IMR-90 (cell line): ENCODE data around the gene SGO1. TPM values are rescaled to one million over a fixed set of nuclear protein-coding genes. Genes with fewer than 3 reads are reported as not detected.

Source experiments
- ATAC-seq: fragments of 200-7000 bp; cut with Tn5 transposase; 2 replicates; pipeline ENCODE4 v1.9.1; 2020; ENCODE audit warnings: low read depth, mild to moderate bottlenecking, moderate library complexity
- BruUV-seq: library from RNA; stranded (reverse); fragments of 400-500 nt; replicated peaks from 2 replicates; lab custom pipeline; 2021; lab: Mats Ljungman, UMichigan
- CTCF ChIA-PET: fragments of 300-600 bp; formaldehyde crosslinking; extraction: SDS; loops from one replicate; lab custom pipeline; 2021; ENCODE audit warnings: antibody characterized with exemption; lab: Yijun Ruan, JAX
- POLR2A ChIA-PET: fragments of 300-600 bp; sonication (Branson Sonifier 250); formaldehyde crosslinking; loops from one replicate; lab custom pipeline; 2022; ENCODE audit warnings: antibody characterized with exemption; ENCODE audit not compliant: unreplicated experiment; lab: Charles Lee
- DNase-seq: peaks from one replicate; pipeline ENCODE4 v3.0.0; 2013
- H2AFZ ChIP-seq: replicated peaks from 2 replicates; pipeline ENCODE3; 2013; ENCODE audit warnings: low read length, mild to moderate bottlenecking; ENCODE audit not compliant: poor library complexity
- H2AK5ac ChIP-seq: 2 replicates; pipeline ENCODE4 v1.6.1; 2013; ENCODE audit warnings: low read depth, low read length, inconsistent platforms
- H2AK9ac ChIP-seq: replicated peaks from 2 replicates; pipeline ENCODE3; 2013; ENCODE audit warnings: mild to moderate bottlenecking, low read depth, low read length, moderate library complexity; ENCODE audit not compliant: poor library complexity
- H2BK120ac ChIP-seq: 2 replicates; pipeline ENCODE4 v1.6.1; 2013; ENCODE audit warnings: low read depth, low read length, inconsistent platforms
- H2BK15ac ChIP-seq: 3 replicates; pipeline ENCODE4 v1.6.1; 2013; ENCODE audit warnings: low read depth, low read length, inconsistent platforms
- H2BK20ac ChIP-seq: 2 replicates; pipeline ENCODE4 v1.6.1; 2013; ENCODE audit warnings: low read depth, mild to moderate bottlenecking, inconsistent platforms, low read length, moderate library complexity
- H2BK5ac ChIP-seq: 2 replicates; pipeline ENCODE4 v1.6.1; 2013; ENCODE audit warnings: mild to moderate bottlenecking, low read depth, low read length, inconsistent platforms; ENCODE audit not compliant: poor library complexity, severe bottlenecking
- H3K14ac ChIP-seq: replicated peaks from 2 replicates; pipeline ENCODE4 v1.6.1; 2013; ENCODE audit warnings: low read depth, low read length, inconsistent platforms
- H3K18ac ChIP-seq: 2 replicates; pipeline ENCODE4 v1.6.1; 2013; ENCODE audit warnings: low read depth, low read length, control low read depth
- H3K23ac ChIP-seq: 2 replicates; pipeline ENCODE4 v1.6.1; 2013; ENCODE audit warnings: low read depth, low read length, inconsistent platforms
- H3K27ac ChIP-seq: 2 replicates; pipeline ENCODE4 v1.5.1; 2013; ENCODE audit warnings: mild to moderate bottlenecking, control low read depth, low read length; ENCODE audit not compliant: insufficient read depth
- H3K27me3 ChIP-seq: 2 replicates; pipeline ENCODE4 v1.6.1; 2013; ENCODE audit warnings: low read length; ENCODE audit not compliant: control insufficient read depth, insufficient read depth
- H3K36me3 ChIP-seq: 2 replicates; pipeline ENCODE4 v1.6.1; 2013; ENCODE audit warnings: low read length, mixed read lengths; ENCODE audit not compliant: control insufficient read depth, insufficient read depth
- H3K4ac ChIP-seq: 2 replicates; pipeline ENCODE4 v1.6.1; 2013; ENCODE audit warnings: low read depth, low read length, inconsistent platforms
- H3K4me1 ChIP-seq: 2 replicates; pipeline ENCODE4 v1.6.1; 2013; ENCODE audit warnings: low read length, mixed read lengths; ENCODE audit not compliant: control insufficient read depth, insufficient read depth
- H3K4me2 ChIP-seq: 2 replicates; pipeline ENCODE4 v1.6.1; 2013; ENCODE audit warnings: low read depth, mild to moderate bottlenecking, control low read depth, low read length, moderate library complexity
- H3K4me3 ChIP-seq: 2 replicates; pipeline ENCODE4 v1.5.1; 2013; ENCODE audit warnings: low read depth, mild to moderate bottlenecking, control low read depth, low read length, moderate library complexity; ENCODE audit not compliant: insufficient read depth
- H3K56ac ChIP-seq: 2 replicates; pipeline ENCODE4 v1.6.1; 2013; ENCODE audit warnings: low read length, inconsistent platforms; ENCODE audit not compliant: insufficient read depth; ENCODE audit errors: extremely low read depth
- H3K79me1 ChIP-seq, 2 experiments: 2 replicates each; pipeline ENCODE4 v1.6.1; 2013; ENCODE audit warnings: low read length in 2 of 2, inconsistent platforms in 1 of 2, low read depth in 1 of 2
- H3K9ac ChIP-seq: 2 replicates; pipeline ENCODE4 v1.6.1; 2013; ENCODE audit warnings: low read depth, low read length, control low read depth
- H3K9me1 ChIP-seq: 2 replicates; pipeline ENCODE4 v1.6.1; 2013; ENCODE audit warnings: low read length, inconsistent platforms; ENCODE audit not compliant: insufficient read depth
- H3K9me3 ChIP-seq: 2 replicates; pipeline ENCODE4 v1.6.1; 2013; ENCODE audit warnings: low read length; ENCODE audit not compliant: control insufficient read depth, insufficient read depth
- H4K20me1 ChIP-seq: 2 replicates; pipeline ENCODE4 v1.6.1; 2013; ENCODE audit warnings: low read length, inconsistent platforms; ENCODE audit not compliant: insufficient read depth
- H4K5ac ChIP-seq: 2 replicates; pipeline ENCODE4 v1.6.1; 2013; ENCODE audit warnings: mild to moderate bottlenecking, low read depth, low read length, control low read depth
- H4K8ac ChIP-seq, 2 experiments: 2 replicates each; pipeline ENCODE4 v1.6.1; 2013; ENCODE audit warnings: low read depth in 2 of 2, low read length in 2 of 2, control low read depth in 1 of 2, inconsistent platforms in 1 of 2
- H4K91ac ChIP-seq: 2 replicates; pipeline ENCODE4 v1.6.1; 2013; ENCODE audit warnings: low read depth, low read length, inconsistent platforms; ENCODE audit not compliant: insufficient read depth
- NFE2L2 ChIP-seq: fragments of 150-350 bp; IDR thresholded peaks from 2 replicates; pipeline ENCODE4 v1.6.1; 2016; ENCODE audit warnings: low read depth, mild to moderate bottlenecking, low read length
- RCOR1 ChIP-seq: IDR thresholded peaks from 2 replicates; pipeline ENCODE4 v1.6.1; 2012; ENCODE audit warnings: mild to moderate bottlenecking, low read length, improper control_type of control experiment; ENCODE audit not compliant: insufficient replicate concordance
- WGBS, 2 experiments: methylation state at CpG; one replicate each; pipeline versions ENCODE4 v1.1.5 to v1.1.7; 2013; ENCODE audit warnings: missing lambda C conversion rate in 2 of 2; ENCODE audit not compliant: insufficient read length in 1 of 2; ENCODE audit errors: extremely low coverage in 2 of 2; 5-methylcytosine and 5-hydroxymethylcytosine counted together
- dilution Hi-C: fragments of 300-500 bp; cut with HindIII; formaldehyde crosslinking; loops from one replicate; pipeline ENCODE4 v1.14.3; 2018; ENCODE audit warnings: low sequenced_read_pairs; ENCODE audit not compliant: unreplicated experiment
- in situ Hi-C: fragments of 300-500 bp; cut with MboI; formaldehyde crosslinking; loops from 3 replicates; pipeline ENCODE4 v1.14.3; 2019; ENCODE audit warnings: low sequenced_read_pairs, inconsistent platforms, mixed read lengths
- intact Hi-C: fragments of 100-400 bp; cut with micrococcal nuclease; formaldehyde crosslinking; loops from 2 replicates; pipeline ENCODE4 v1.10.0; 2022
- polyA plus RNA-seq, 3 experiments: library from polyadenylated mRNA; depleted of rRNA; stranded (reverse); fragments of >200 nt; gene quantifications; 2 replicates each; pipeline ENCODE4 v1.2.3, GENCODE V29; 2012; ENCODE audit warnings: low replicate concordance in 1 of 3
- total RNA-seq: library from RNA; depleted of rRNA; stranded (reverse); fragments of >200 nt; gene quantifications from 2 replicates; pipeline ENCODE4 v1.2.3, GENCODE V29; 2012

The SGO1 gene
- total and polyA plus RNA-seq, 2 of the 4 experiments (the other 2 are of a cell fraction), result 3.2 to 5.2 TPM

- Histone ChIP-seq H3K9me3 (no peaks in the 10 kb centered on the region), H3K18ac (no peak overlapping the region), H3K56ac (no peak overlapping the region), H2BK15ac (no peak overlapping the region), H2AK5ac (no peak overlapping the region), H3K27me3 (no peaks in the 10 kb centered on the region), H4K8ac (no peak overlapping the region), H3K9me1 (no peaks in the 10 kb centered on the region), H2BK5ac (no peak overlapping the region), H3K4me3 (no peak overlapping the region), H2AFZ (no peak overlapping the region), H3K23ac (no peak overlapping the region), H2AK9ac (no peak overlapping the region), H2BK120ac (no peak overlapping the region), H3K9ac (no peak overlapping the region), H3K36me3 (no peaks in the 10 kb centered on the region), H3K4ac (no peak overlapping the region), H4K20me1 (no peaks in the 10 kb centered on the region), H3K4me2 (no peak overlapping the region), H3K14ac (no peak overlapping the region), H4K5ac (no peak overlapping the region), H4K91ac (no peak overlapping the region), H3K79me1 (no peaks in the 10 kb centered on the region), H3K27ac (no peak overlapping the region), H3K4me1 (no peaks in the 10 kb centered on the region), H2BK20ac (no peak overlapping the region)
- dilution Hi-C loops, result no loop called here
- intact Hi-C loops, result no loop called here
- in situ Hi-C loops, result no loop called here
- POLR2A ChIA-PET, result interaction anchor here (1.0 kb wide), 1 partner anchor 10 kb away, joined by 3 read pairs; no protein-coding TSS in a partner anchor
- CTCF ChIA-PET, result no interaction called here
- WGBS, 2 experiments, result 100% methylated on average over 1 of the region's 4 CpGs; no CpG with 5 or more reads in 1 of the 2 experiments
- TF ChIP-seq NFE2L2 (no peak), RCOR1 (no peak)
- no peak for ATAC-seq
- no TSS peak for BruUV-seq
- no peak for DNase-seq
Measured at GRCh38 chr3:20142517-20142916, 43.5 kb downstream of the SGO1 start.
